ENCODE data around the gene KIAA1755.

GRCh38 chr20:38167328-38167850, 93.1 kb downstream of the KIAA1755 start:
- TF ChIP-seq EZH2 (IDR thresholded peaks at IDR 0.05; ENCODE audit: insufficient read depth, poor library complexity, severe bottlenecking), result no peak
- TF ChIP-seq EZH2phosphoT487 (IDR thresholded peaks at IDR 0.05; ENCODE audit: insufficient read depth, low read depth), result no peak
